DND-41 (cell line): ENCODE data around the gene KDM1B.

Experiments
- ATAC-seq: fragments of 200-7000 bp; cut with Tn5 transposase; 3 replicates; pipeline ENCODE4 v1.9.1; 2021; ENCODE audit warnings: low read depth; ENCODE audit not compliant: insufficient read depth
- DNase-seq: peaks from one replicate; pipeline ENCODE4 v3.0.0-alpha.2; 2020
- H2AFZ ChIP-seq: 2 replicates; pipeline ENCODE4 v1.6.0; 2012; ENCODE audit warnings: low read depth, low read length
- H3K27ac ChIP-seq: 2 replicates; pipeline ENCODE4 v1.5.1; 2012; ENCODE audit warnings: low read length, inconsistent platforms
- H3K27me3 ChIP-seq: fragments of 200-600 bp; sonication (generic); 2 replicates; pipeline ENCODE4 v1.6.0; 2012; ENCODE audit warnings: low read length, mild to moderate bottlenecking, inconsistent platforms; ENCODE audit not compliant: insufficient read depth, poor library complexity
- H3K36me3 ChIP-seq: 2 replicates; pipeline ENCODE4 v1.5.1; 2012; ENCODE audit warnings: low read length, inconsistent platforms; ENCODE audit not compliant: insufficient read depth
- H3K4me1 ChIP-seq: 2 replicates; pipeline ENCODE4 v1.5.1; 2012; ENCODE audit warnings: mild to moderate bottlenecking, low read length; ENCODE audit not compliant: insufficient read depth
- H3K4me2 ChIP-seq: 2 replicates; pipeline ENCODE4 v1.6.0; 2012; ENCODE audit warnings: mild to moderate bottlenecking, moderate library complexity, low read length, inconsistent platforms; ENCODE audit not compliant: insufficient read depth
- H3K4me3 ChIP-seq, 2 experiments: fragments of 200-600 bp in 1 of 2; shearing (Covaris generic) in 1 of 2; 2 replicates each; pipeline ENCODE4 v1.5.1; 2012 to 2016; ENCODE audit warnings: inconsistent platforms in 2 of 2, low read length in 2 of 2, mild to moderate bottlenecking in 2 of 2, low read depth in 1 of 2, moderate library complexity in 1 of 2
- H3K79me2 ChIP-seq: 2 replicates; pipeline ENCODE4 v1.6.0; 2012; ENCODE audit warnings: low read length, inconsistent platforms; ENCODE audit not compliant: insufficient read depth
- H3K9ac ChIP-seq: 2 replicates; pipeline ENCODE4 v1.6.0; 2012; ENCODE audit warnings: low read depth, mild to moderate bottlenecking, inconsistent platforms, low read length, moderate library complexity
- H3K9me3 ChIP-seq: 2 replicates; pipeline ENCODE4 v1.5.1; 2012; ENCODE audit warnings: low read length, moderate library complexity, mild to moderate bottlenecking, inconsistent platforms; ENCODE audit not compliant: insufficient read depth, severe bottlenecking
- H4K20me1 ChIP-seq: 2 replicates; pipeline ENCODE4 v1.6.0; 2012; ENCODE audit warnings: low read length; ENCODE audit not compliant: insufficient read depth
- CTCF ChIP-seq: IDR thresholded peaks from 2 replicates; pipeline ENCODE4 v1.5.1; 2012; ENCODE audit warnings: borderline replicate concordance, low read length, moderate library complexity, mild to moderate bottlenecking; ENCODE audit not compliant: poor library complexity, severe bottlenecking; ENCODE audit errors: extremely low read depth
- EZH2 ChIP-seq: IDR thresholded peaks from 3 replicates; pipeline ENCODE4 v1.6.1; 2012; ENCODE audit warnings: borderline replicate concordance, low read depth, mild to moderate bottlenecking, moderate library complexity, low read length, inconsistent platforms; ENCODE audit not compliant: severe bottlenecking

The KDM1B gene

DNA sequence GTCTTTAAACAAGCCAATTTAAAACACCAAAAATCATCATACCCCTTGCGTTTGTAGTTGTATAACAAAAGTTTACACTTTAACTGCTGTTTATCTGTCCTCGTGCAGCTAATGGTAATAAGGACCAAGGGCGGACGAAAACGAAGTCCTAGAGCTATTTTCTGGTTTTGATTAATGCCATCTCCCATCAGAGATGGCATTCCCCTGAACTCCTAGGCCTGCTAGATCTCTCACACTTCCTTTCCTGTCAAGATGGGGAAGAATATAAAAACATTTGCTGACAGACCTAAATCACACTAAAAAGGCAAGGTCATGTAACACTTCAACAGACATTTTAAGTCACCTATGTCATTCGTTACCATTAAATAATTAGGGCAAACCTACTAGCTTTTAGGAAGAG lies 99.6 kb downstream of the KDM1B start:
- Histone ChIP-seq H2AFZ (no peak overlapping the region), H3K4me1 (peaks cover 24% of the 10 kb centered on the region), H3K4me3 (no peak overlapping the region), H3K79me2 (peaks cover 100% of the 10 kb centered on the region), H3K27me3 (no peaks in the 10 kb centered on the region), H3K36me3 (peaks cover 96% of the 10 kb centered on the region), H3K9ac (no peak overlapping the region), H3K4me2 (no peak overlapping the region), H3K9me3 (no peaks in the 10 kb centered on the region), H3K27ac (no peak overlapping the region), H4K20me1 (peaks cover 94% of the 10 kb centered on the region)
- no peak for TF ChIP-seq EZH2
- TF ChIP-seq CTCF = no peak
- no peak for DNase-seq
- ATAC-seq = no peak

DNA sequence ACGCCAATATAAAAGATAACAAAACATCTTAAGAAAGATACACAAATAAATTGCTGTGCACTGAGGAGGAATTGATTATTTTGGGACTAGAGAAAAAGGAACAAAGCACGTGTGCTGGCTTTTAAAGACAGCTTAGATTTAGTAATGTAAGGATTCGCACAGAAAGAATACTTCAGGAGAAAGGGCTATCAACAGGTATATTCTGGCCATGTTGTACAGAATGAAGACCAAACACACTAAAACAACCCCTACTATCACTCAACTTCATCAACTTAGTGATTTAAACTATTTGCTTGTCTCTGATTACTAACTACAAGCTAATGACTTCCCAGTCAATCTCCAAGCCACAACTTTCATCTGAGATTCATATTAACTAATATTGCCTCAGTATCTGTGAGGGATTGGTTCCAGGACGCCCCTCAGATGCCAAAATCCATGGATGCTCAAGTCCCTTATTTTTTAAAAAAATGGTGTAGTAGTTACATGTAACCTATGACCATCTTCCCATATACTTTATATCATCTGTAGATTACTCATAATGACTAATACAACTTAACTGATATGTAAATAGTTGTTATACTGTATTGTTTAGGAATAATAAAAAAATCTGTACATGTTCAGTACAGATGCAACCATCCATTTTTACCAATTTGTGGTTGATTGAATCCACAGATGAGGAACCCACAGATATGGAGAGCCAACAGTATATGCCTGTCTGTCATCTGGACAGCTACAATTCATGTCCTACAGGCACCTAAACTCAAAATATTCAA lies 104.6 kb downstream of the KDM1B start:
- H3K36me3 ChIP-seq = peaks cover 83% of the 10 kb centered on the region
- H3K27ac ChIP-seq = no peak overlapping the region

DNA sequence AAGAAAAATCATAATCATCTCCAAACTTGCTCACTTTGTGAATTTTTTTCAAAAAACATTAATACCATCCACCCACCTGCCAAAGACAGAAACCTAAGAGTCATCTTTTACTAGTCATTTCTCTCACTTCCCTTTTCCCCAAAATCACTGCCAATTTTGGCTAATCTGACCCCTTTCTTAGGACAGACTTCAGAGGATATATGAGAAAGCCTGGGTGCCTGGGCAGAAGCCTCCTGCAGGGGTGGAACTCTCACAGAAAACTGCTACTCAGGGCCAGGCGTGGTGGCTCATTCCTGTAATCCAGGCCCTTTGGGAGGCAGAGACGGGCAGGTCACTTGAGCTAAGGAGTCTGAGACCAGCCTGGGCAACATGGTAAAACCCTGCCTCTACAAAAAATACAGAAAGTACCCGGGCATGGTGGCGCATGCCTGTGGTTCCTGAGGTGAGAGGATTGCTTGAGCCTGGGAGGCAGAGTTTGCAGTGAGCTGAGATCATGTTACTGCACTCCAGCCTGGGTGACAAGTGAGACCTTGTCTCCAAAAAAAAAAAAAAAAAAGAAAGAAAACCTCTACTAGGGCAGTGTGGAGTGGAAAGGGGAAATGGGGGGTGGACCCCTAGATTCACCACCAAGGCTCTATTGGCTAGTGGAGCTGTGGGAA lies 105.4 kb downstream of the KDM1B start:
- TF ChIP-seq CTCF (no peak), EZH2 (no peak)
- peak overlapping the region; percentile 69 for H3K4me2 ChIP-seq
- peaks cover 77% of the 10 kb centered on the region for H3K36me3 ChIP-seq
- DNase-seq (no peak), ATAC-seq (no peak)
- H3K4me3 ChIP-seq = peak overlapping the region in 1 of 2 experiments; percentile 69; a peak in 3 of 4 replicates
- peaks cover 75% of the 10 kb centered on the region for H4K20me1 ChIP-seq
- H2AFZ ChIP-seq = no peak overlapping the region
- H3K9me3 ChIP-seq = peaks cover 4% of the 10 kb centered on the region
- 0 out of 2 replicates have a peak overlapping the region, but pooled peaks have one; percentile 39 for H3K27ac ChIP-seq
- H3K79me2 ChIP-seq = peaks cover 99% of the 10 kb centered on the region
- peak overlapping the region; percentile 90 for H3K9ac ChIP-seq
- H3K27me3 ChIP-seq = no peaks in the 10 kb centered on the region
- H3K4me1 ChIP-seq = peaks cover 58% of the 10 kb centered on the region

More for the DNA sequence above, 104.6 kb downstream of the KDM1B start:
- ATAC-seq (no peak), DNase-seq (no peak)
- no peak for TF ChIP-seq EZH2
- H3K4me3 ChIP-seq = peak overlapping the region in 1 of 2 experiments; percentile 69; a peak in 2 of 4 replicates
- H3K27me3 ChIP-seq = no peaks in the 10 kb centered on the region
- H3K79me2 ChIP-seq = peaks cover 99% of the 10 kb centered on the region
- H3K9ac ChIP-seq = peak overlapping the region; percentile 90; the same call in 1 of the 2 replicates
- no peak overlapping the region for H2AFZ ChIP-seq
- H4K20me1 ChIP-seq = peaks cover 82% of the 10 kb centered on the region
- H3K9me3 ChIP-seq = no peaks in the 10 kb centered on the region
- H3K4me1 ChIP-seq = peaks cover 51% of the 10 kb centered on the region
- peak overlapping the region; percentile 69 for H3K4me2 ChIP-seq

DNA sequence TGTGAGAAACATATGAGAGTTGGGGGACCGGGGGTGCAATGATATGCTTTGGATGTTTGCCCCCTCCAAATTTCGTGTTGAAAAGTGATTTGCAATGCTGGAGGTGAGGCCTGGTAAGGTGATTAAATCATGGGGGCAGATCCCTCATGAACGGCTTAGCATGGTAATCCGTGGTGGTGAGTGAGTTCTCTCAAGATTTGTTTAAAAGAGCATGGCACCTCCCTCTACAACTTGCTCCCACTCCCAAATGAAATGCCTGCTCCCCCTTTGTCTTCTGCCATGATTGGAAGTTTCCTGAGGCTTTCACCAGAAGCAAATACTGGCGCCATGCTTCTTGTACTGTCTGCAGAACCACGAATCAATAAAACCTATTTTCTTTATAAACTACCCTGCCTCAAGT lies 106.7 kb downstream of the KDM1B start:
- Histone ChIP-seq H3K27ac (peak overlapping the region; percentile 3; the same call in 1 of the 2 replicates), H4K20me1 (peaks cover 63% of the 10 kb centered on the region), H3K27me3 (no peaks in the 10 kb centered on the region), H2AFZ (no peak overlapping the region), H3K9me3 (peaks cover 11% of the 10 kb centered on the region), H3K4me2 (peak overlapping the region; percentile 69), H3K9ac (peak overlapping the region; percentile 90), H3K4me3 (peak overlapping the region; percentile 6 to 69; a peak in 3 of 4 replicates), H3K4me1 (peaks cover 59% of the 10 kb centered on the region), H3K79me2 (peaks cover 89% of the 10 kb centered on the region), H3K36me3 (peaks cover 70% of the 10 kb centered on the region)
- ATAC-seq (no peak), DNase-seq (no peak)
- TF ChIP-seq EZH2 (no peak), CTCF (no peak)
